ENCODE results near the gene NRIP1.

GRCh38 chr21:15010645-15011044 lies 54.2 kb downstream of the NRIP1 start:
- TF ChIP-seq CTCF (IDR thresholded peaks at IDR 0.05; ENCODE audit: low read depth, low read length) (no peak), EZH2phosphoT487 (IDR thresholded peaks at IDR 0.05; ENCODE audit: low read depth) (no peak)
